H1 (cell line): ENCODE measurements around the gene GLDC. TPM values are rescaled to one million over a fixed set of nuclear protein-coding genes. Genes with fewer than 3 reads are reported as not detected.

Source experiments
- CTCF ChIA-PET: fragments of 300-600 bp; sonication (Branson Sonifier 250); formaldehyde crosslinking; loops from one replicate; lab custom pipeline; 2021; ENCODE audit not compliant: partially characterized antibody; lab: Charles Lee
- POLR2A ChIA-PET: fragments of 300-600 bp; sonication (Branson Sonifier 250); formaldehyde crosslinking; loops from one replicate; lab custom pipeline; 2021; ENCODE audit warnings: inconsistent platforms; ENCODE audit not compliant: partially characterized antibody; lab: Charles Lee
- DNase-seq, 2 experiments: peaks; one replicate each; pipeline versions ENCODE4 v3.0.0 to v3.0.0-alpha.2; 2010 to 2022; ENCODE audit warnings: low spot score in 2 of 2, low read depth in 1 of 2, mixed read lengths in 1 of 2
- FAIRE-seq: peaks from 2 replicates; lab custom pipeline; 2011; peaks lifted over from hg19 to GRCh38; lab: Jason Lieb, UNC
- H2AFZ ChIP-seq: 2 replicates; pipeline ENCODE4 v1.8.1; 2012; ENCODE audit warnings: low read length, inconsistent platforms
- H2AK5ac ChIP-seq: 2 replicates; pipeline ENCODE4 v1.6.1; 2013; ENCODE audit warnings: low read depth, low read length
- H2BK120ac ChIP-seq: replicated peaks from 2 replicates; pipeline ENCODE3; 2013; ENCODE audit warnings: low read depth, low read length, inconsistent platforms
- H2BK12ac ChIP-seq: 2 replicates; pipeline ENCODE4 v1.6.1; 2013; ENCODE audit warnings: low read depth, low read length
- H2BK15ac ChIP-seq: 2 replicates; pipeline ENCODE4 v1.6.1; 2013; ENCODE audit warnings: low read length
- H2BK20ac ChIP-seq: 2 replicates; pipeline ENCODE4 v1.6.1; 2013; ENCODE audit warnings: low read length
- H2BK5ac ChIP-seq: 2 replicates; pipeline ENCODE4 v1.6.1; 2013; ENCODE audit warnings: low read depth, low read length
- H3K14ac ChIP-seq: 2 replicates; pipeline ENCODE4 v1.6.1; 2013; ENCODE audit warnings: inconsistent platforms; ENCODE audit not compliant: insufficient read length
- H3K18ac ChIP-seq: 2 replicates; pipeline ENCODE4 v1.6.1; 2013; ENCODE audit warnings: low read length; ENCODE audit errors: extremely low read depth
- H3K23ac ChIP-seq: 2 replicates; pipeline ENCODE4 v1.6.1; 2013; ENCODE audit warnings: inconsistent platforms; ENCODE audit not compliant: insufficient read length
- H3K23me2 ChIP-seq: 2 replicates; pipeline ENCODE4 v1.6.1; 2013; ENCODE audit warnings: low read depth, low read length
- H3K27ac ChIP-seq: 2 replicates; pipeline ENCODE4 v1.6.1; 2011; ENCODE audit warnings: low read depth, low read length, inconsistent platforms
- H3K27me3 ChIP-seq, 4 experiments: replicated peaks in 1 of 4; 1 replicate in 1 of 4; 2 replicates in 3 of 4; pipeline versions ENCODE4 v1.6.1 to v1.8.1; 2011 to 2013; ENCODE audit warnings: low read length in 3 of 4, mild to moderate bottlenecking in 3 of 4, inconsistent platforms in 2 of 4, mixed read lengths in 2 of 4, moderate library complexity in 1 of 4; ENCODE audit not compliant: control insufficient read depth in 3 of 4, insufficient read depth in 3 of 4; ENCODE audit errors: extremely low read depth in 1 of 4
- H3K36me3 ChIP-seq, 4 experiments: 2 replicates each; pipeline versions ENCODE4 v1.6.1 to v1.8.1; 2011 to 2013; ENCODE audit warnings: mild to moderate bottlenecking in 4 of 4, low read length in 3 of 4, moderate library complexity in 2 of 4, control low read depth in 1 of 4, inconsistent platforms in 1 of 4; ENCODE audit not compliant: insufficient read depth in 4 of 4, control insufficient read depth in 2 of 4
- H3K4ac ChIP-seq: replicated peaks from 2 replicates; pipeline ENCODE3; 2013; ENCODE audit warnings: low read length, low read depth, mixed read lengths, inconsistent platforms; ENCODE audit not compliant: insufficient read length
- H3K4me1 ChIP-seq, 4 experiments: replicated peaks in 1 of 4; 1 replicate in 1 of 4; 2 replicates in 3 of 4; pipeline versions ENCODE4 v1.6.1 to v1.8.1; 2011 to 2013; ENCODE audit warnings: low read length in 3 of 4, inconsistent platforms in 2 of 4, mixed read lengths in 1 of 4; ENCODE audit not compliant: insufficient read depth in 4 of 4, control insufficient read depth in 3 of 4
- H3K4me2 ChIP-seq, 2 experiments: 2 replicates each; pipeline versions ENCODE4 v1.6.1 to v1.8.1; 2011 to 2013; ENCODE audit warnings: low read depth in 2 of 2, low read length in 2 of 2, control low read depth in 1 of 2, inconsistent platforms in 1 of 2, mild to moderate bottlenecking in 1 of 2; ENCODE audit not compliant: insufficient read depth in 1 of 2
- H3K4me3 ChIP-seq, 4 experiments: fragments of 200-600, 300-600 bp in 1 of 4; sonication (generic), shearing (Covaris generic), sonication (Bioruptor Twin) in 1 of 4; 2 replicates each; pipeline versions ENCODE4 v1.5.1 to v1.8.1; 2011 to 2016; ENCODE audit warnings: low read length in 4 of 4, low read depth in 3 of 4, control low read depth in 2 of 4, inconsistent platforms in 2 of 4, mild to moderate bottlenecking in 2 of 4, mixed read lengths in 1 of 4, moderate library complexity in 1 of 4; ENCODE audit not compliant: insufficient read depth in 2 of 4; ENCODE audit errors: extremely low read depth in 1 of 4
- H3K56ac ChIP-seq: replicated peaks from 2 replicates; pipeline ENCODE3; 2013; ENCODE audit warnings: low read depth, mild to moderate bottlenecking, mixed read lengths, low read length, inconsistent platforms; ENCODE audit not compliant: insufficient read length
- H3K79me1 ChIP-seq: 2 replicates; pipeline ENCODE4 v1.6.1; 2013; ENCODE audit warnings: low read depth, low read length, control low read depth
- H3K79me2 ChIP-seq, 2 experiments: 2 replicates each; pipeline versions ENCODE4 v1.6.1 to v1.8.1; 2012 to 2013; ENCODE audit warnings: low read length in 2 of 2, mild to moderate bottlenecking in 2 of 2, inconsistent platforms in 1 of 2; ENCODE audit not compliant: insufficient read depth in 2 of 2, control insufficient read depth in 1 of 2
- H3K9ac ChIP-seq, 4 experiments: replicated peaks in 1 of 4; 1 replicate in 1 of 4; 2 replicates in 3 of 4; pipeline versions ENCODE4 v1.6.1 to v1.8.1; 2011 to 2013; ENCODE audit warnings: low read depth in 3 of 4, low read length in 3 of 4, control low read depth in 2 of 4, mild to moderate bottlenecking in 2 of 4, moderate library complexity in 2 of 4, inconsistent platforms in 1 of 4; ENCODE audit errors: extremely low read depth in 1 of 4
- H3K9me3 ChIP-seq, 2 experiments: 2 replicates each; pipeline versions ENCODE4 v1.6.1 to v1.8.1; 2012 to 2013; ENCODE audit warnings: mild to moderate bottlenecking in 2 of 2, moderate library complexity in 2 of 2, control low read depth in 1 of 2, inconsistent platforms in 1 of 2, low read depth in 1 of 2, low read length in 1 of 2, mixed read lengths in 1 of 2; ENCODE audit not compliant: insufficient read depth in 2 of 2
- H4K20me1 ChIP-seq, 2 experiments: replicated peaks in 1 of 2; 2 replicates each; pipeline versions ENCODE3 to v1.8.1; 2011 to 2013; ENCODE audit warnings: inconsistent platforms in 2 of 2, low read length in 2 of 2, mild to moderate bottlenecking in 1 of 2; ENCODE audit not compliant: insufficient read depth in 2 of 2, control insufficient read depth in 1 of 2
- H4K5ac ChIP-seq: 2 replicates; pipeline ENCODE4 v1.6.1; 2013; ENCODE audit warnings: low read length, low read depth, mixed read lengths, inconsistent platforms; ENCODE audit not compliant: insufficient read length
- H4K8ac ChIP-seq: 2 replicates; pipeline ENCODE4 v1.8.0; 2013; ENCODE audit warnings: mild to moderate bottlenecking, moderate library complexity, low read length, inconsistent platforms; ENCODE audit not compliant: insufficient read depth; ENCODE audit errors: extremely low read depth
- H4K91ac ChIP-seq: replicated peaks from 2 replicates; pipeline ENCODE3; 2013; ENCODE audit warnings: low read length, mixed read lengths, inconsistent platforms; ENCODE audit not compliant: insufficient read length
- EZH2 ChIP-seq: fragments of 200-600 bp; sonication (generic); IDR thresholded peaks from 2 replicates; pipeline ENCODE4 v1.7.1; 2012; ENCODE audit warnings: low read depth, mild to moderate bottlenecking, moderate library complexity, low read length, inconsistent platforms; ENCODE audit not compliant: severe bottlenecking
- KDM1A ChIP-seq: fragments of 200-600, 300-600 bp; sonication (generic); IDR thresholded peaks from 2 replicates; pipeline ENCODE4 v1.7.1; 2016; ENCODE audit warnings: mild to moderate bottlenecking, low read length, borderline replicate concordance
- SP2 ChIP-seq: IDR thresholded peaks from 2 replicates; pipeline ENCODE4 v1.6.1; 2012; ENCODE audit warnings: mild to moderate bottlenecking, low read length, inconsistent platforms
- WGBS, 2 experiments: shearing (Covaris generic) in 1 of 2; methylation state at CpG; one replicate each; pipeline versions ENCODE4 v1.1.6 to v1.1.7; 2013 to 2015; ENCODE audit warnings: low lambda C conversion rate in 2 of 2, mixed read lengths in 2 of 2, inconsistent platforms in 1 of 2, low coverage in 1 of 2, missing lambda C conversion rate in 1 of 2; ENCODE audit not compliant: insufficient replicate concordance in 2 of 2, insufficient coverage in 1 of 2, insufficient read length in 1 of 2; ENCODE audit errors: extremely low coverage in 1 of 2, missing lambda C conversion rate in 1 of 2; 5-methylcytosine and 5-hydroxymethylcytosine counted together
- polyA plus RNA-seq, 7 experiments: library from polyadenylated mRNA; depleted of rRNA in 3 of 7; stranded (reverse) in 5 of 7; unstranded in 2 of 7; fragments of >200 nt in 5 of 7; fragments of 200-250 nt in 2 of 7; gene quantifications; 1 replicate in 5 of 7; 2 replicates in 1 of 7; 4 replicates in 1 of 7; pipeline versions ENCODE4 v1.2.1 to v1.2.3, GENCODE V29; 2011 to 2013; ENCODE audit warnings: missing spikeins in 2 of 7, mixed read lengths in 2 of 7
- total RNA-seq: library from RNA; stranded (reverse); fragmentation: NEBNext Ultra II Directional; extraction: Animal tissue kit (Norgen Biotek cat#: 25700); gene quantifications from 2 replicates; pipeline ENCODE4 v1.2.1, GENCODE V29; 2021

Gene GLDC
- total and polyA plus RNA-seq, 2 of the 8 experiments (the other 6 are each of a cell fraction or from before 2014, with no cell fraction given), result 48.8 to 101 TPM

GRCh38 chr9:6681957-6682501 lies 36.5 kb upstream of the GLDC start:
- Histone ChIP-seq H3K23me2 (peaks cover 6% of the 10 kb centered on the region), H2BK12ac (no peak overlapping the region; the same call in 1 of the 2 replicates), H3K4ac (no peak overlapping the region), H2AFZ (no peak overlapping the region), H3K4me1 (peaks cover 0 to 3% (median 0%) of the 10 kb centered on the region in 4 experiments; a peak in 2 of 7 replicates), H2AK5ac (0 out of 2 replicates have a peak overlapping the region, but pooled peaks have one; percentile 39), H2BK15ac (no peak overlapping the region), H4K8ac (no peak overlapping the region; the same call in 1 of the 2 replicates), H2BK5ac (peak overlapping the region; percentile 99), H3K9me3 (no peaks in the 10 kb centered on the region), H3K4me3 (peak overlapping the region; percentile 81 to 87 (median 85)), H3K56ac (peak overlapping the region; percentile 74), H3K79me2 (peaks cover 0 to 8% of the 10 kb centered on the region in 2 experiments; a peak in 2 of 4 replicates), H3K79me1 (no peaks in the 10 kb centered on the region), H3K27me3 (no peaks in the 10 kb centered on the region), H3K27ac (peak overlapping the region; percentile 99), H4K91ac (no peak overlapping the region), H3K18ac (peak overlapping the region; percentile 100; the same call in 1 of the 2 replicates), H3K36me3 (0 out of 8 replicates have a peak, but pooled peaks cover 0 to 4% (median 0%) of the 10 kb centered on the region in 4 experiments), H4K20me1 (no peaks in the 10 kb centered on the region), H3K23ac (no peak overlapping the region), H3K4me2 (peak overlapping the region; percentile 76 to 95), H2BK120ac (no peak overlapping the region), H2BK20ac (no peak overlapping the region), H3K9ac (peak overlapping the region; percentile 65 to 100 (median 98)), H4K5ac (peak overlapping the region; percentile 98), H3K14ac (no peak overlapping the region)
- POLR2A ChIA-PET, result interaction anchor here (0.5 to 2.6 kb wide), 23 partner anchors 8 to 270 kb away, joined by 3 to 21 read pairs (median 4); partner anchors contain the start of genes GLDC and KDM4C
- WGBS, 2 experiments, result 51% methylated on average over 15 of the region's 15 CpGs; no CpG with 5 or more reads in 1 of the 2 experiments
- DNase-seq (no peak), FAIRE-seq (no peak)
- TF ChIP-seq EZH2, result no peak
- no peak for TF ChIP-seq SP2
- 0 out of 2 replicates have a peak, but pooled peaks have one; percentile 23 for TF ChIP-seq KDM1A
- CTCF ChIA-PET, result interaction anchor here (1.0 to 1.6 kb wide), 4 partner anchors 11 to 164 kb away, joined by 3 to 4 read pairs (median 3); no protein-coding TSS in a partner anchor
